GM23248 (cell line): Measurements from ENCODE around the gene SMC4. TPM values are rescaled to one million over a fixed set of nuclear protein-coding genes. Genes with fewer than 3 reads are reported as not detected.
A peak's percentile ranks its signal among the peaks of the same experiment; 100 is the strongest.
"Not testable (repeated sequence)": the region's sequence is repeated elsewhere in the genome, so short reads cannot be mapped to it uniquely, and the experiment has no call there.

ENCODE experiments used
- DNase-seq: peaks from one replicate; pipeline ENCODE4 v3.0.0-alpha.2; 2015
- H2AFZ ChIP-seq: fragments of 200-600 bp; sonication (generic); 2 replicates; pipeline ENCODE4 v1.6.1; 2016; ENCODE audit warnings: antibody characterized with exemption
- H3F3A ChIP-seq: fragments of 200-600 bp; sonication (generic); 2 replicates; pipeline ENCODE4 v1.6.1; 2016; ENCODE audit warnings: mild to moderate bottlenecking, antibody characterized with exemption, mixed run types; ENCODE audit not compliant: insufficient read depth
- H3K27ac ChIP-seq: fragments of 200-600 bp; sonication (generic); 2 replicates; pipeline ENCODE4 v1.5.1; 2016; ENCODE audit warnings: mild to moderate bottlenecking
- H3K27me3 ChIP-seq: fragments of 200-600 bp; sonication (generic); replicated peaks from 2 replicates; pipeline ENCODE4 v1.6.1; 2016; ENCODE audit warnings: mild to moderate bottlenecking; ENCODE audit not compliant: insufficient read depth
- H3K36me3 ChIP-seq: fragments of 200-600 bp; sonication (generic); 2 replicates; pipeline ENCODE4 v1.6.1; 2016; ENCODE audit warnings: low read depth, mild to moderate bottlenecking
- H3K4me1 ChIP-seq: fragments of 200-600 bp; sonication (generic); 2 replicates; pipeline ENCODE4 v1.6.1; 2016; ENCODE audit warnings: mild to moderate bottlenecking; ENCODE audit not compliant: insufficient read depth
- H3K4me2 ChIP-seq: fragments of 200-600 bp; sonication (generic); one replicate; pipeline ENCODE4 v1.6.1; 2016; ENCODE audit warnings: mild to moderate bottlenecking; ENCODE audit not compliant: unreplicated experiment
- H3K4me3 ChIP-seq: fragments of 200-600 bp; sonication (generic); 2 replicates; pipeline ENCODE4 v1.5.1; 2016; ENCODE audit warnings: mild to moderate bottlenecking
- H3K79me2 ChIP-seq: fragments of 200-600 bp; sonication (generic); 2 replicates; pipeline ENCODE4 v1.6.1; 2016; ENCODE audit warnings: mild to moderate bottlenecking; ENCODE audit not compliant: insufficient read depth
- H3K9ac ChIP-seq: fragments of 200-600 bp; sonication (generic); 2 replicates; pipeline ENCODE4 v1.6.1; 2016; ENCODE audit warnings: mild to moderate bottlenecking
- H3K9me2 ChIP-seq: fragments of 200-600 bp; sonication (generic); 2 replicates; pipeline ENCODE4 v1.6.1; 2016; ENCODE audit warnings: mixed run types, mild to moderate bottlenecking, moderate library complexity; ENCODE audit not compliant: insufficient read depth
- H3K9me3 ChIP-seq: fragments of 200-600 bp; sonication (generic); one replicate; pipeline ENCODE4 v1.6.1; 2017; ENCODE audit warnings: low read depth
- H4K20me1 ChIP-seq: fragments of 200-600 bp; sonication (generic); 2 replicates; pipeline ENCODE4 v1.6.0; 2016; ENCODE audit not compliant: insufficient read depth
- EZH2 ChIP-seq: fragments of 200-600 bp; sonication (generic); IDR thresholded peaks from 2 replicates; pipeline ENCODE4 v1.6.1; 2018; ENCODE audit warnings: antibody characterized with exemption, mild to moderate bottlenecking; ENCODE audit not compliant: insufficient read depth, poor library complexity, severe bottlenecking
- EZH2phosphoT487 ChIP-seq: fragments of 200-600 bp; sonication (generic); IDR thresholded peaks from 2 replicates; pipeline ENCODE4 v1.6.1; 2018; ENCODE audit warnings: antibody characterized with exemption, moderate library complexity, mild to moderate bottlenecking, low read depth; ENCODE audit not compliant: insufficient read depth
- WGBS, 2 experiments: methylation state at CpG; one replicate each; pipeline ENCODE4 v1.1.6; 2015 to 2017; ENCODE audit warnings: low lambda C conversion rate in 2 of 2, low coverage in 1 of 2; ENCODE audit errors: missing lambda C conversion rate in 2 of 2; 5-methylcytosine and 5-hydroxymethylcytosine counted together
- in situ Hi-C: fragments of 300-500 bp; cut with MboI; formaldehyde crosslinking; loops from 2 replicates; pipeline ENCODE4 v1.15.0; 2020
- polyA plus RNA-seq: library from polyadenylated mRNA; unstranded; fragments of >200 nt; fragmentation: Nextera tagmentation; extraction: Ambion mirVana; gene quantifications from 2 replicates; pipeline ENCODE4 v1.2.1, GENCODE V29; 2016
- total RNA-seq: library from RNA; depleted of rRNA; stranded (reverse); fragments of >200 nt; shearing (Covaris generic); gene quantifications from 2 replicates; pipeline ENCODE4 v1.2.3, GENCODE V29; 2014

Gene SMC4
- total and polyA plus RNA-seq, 2 experiments from 2014 or later: 69.7 to 73.6 TPM

- H4K20me1 ChIP-seq: no peaks in the 10 kb centered on the region
- in situ Hi-C loops: no loop called here
- TF ChIP-seq EZH2 (no peak), EZH2phosphoT487 (no peak)
- peak overlapping the region; percentile 78 for H3K27ac ChIP-seq
- H3K9me2 ChIP-seq: no peaks in the 10 kb centered on the region
- H2AFZ ChIP-seq: peak overlapping the region; percentile 92
- WGBS, 2 experiments: 20 to 28% methylated on average over 3 of the region's 3 CpGs
- H3K9me3 ChIP-seq: no peaks in the 10 kb centered on the region
- peak overlapping the region; percentile 81 for H3K9ac ChIP-seq
- no peaks in the 10 kb centered on the region for H3K27me3 ChIP-seq
- H3K4me1 ChIP-seq: peaks cover 37% of the 10 kb centered on the region
- H3K79me2 ChIP-seq: peaks cover 31% of the 10 kb centered on the region
- H3K36me3 ChIP-seq: no peaks in the 10 kb centered on the region
- peak overlapping the region; percentile 83 for H3K4me3 ChIP-seq
- peak overlapping the region; percentile 75 for H3K4me2 ChIP-seq
- peaks cover 14% of the 10 kb centered on the region for H3F3A ChIP-seq
- peak; percentile 89 for DNase-seq
Measured at GRCh38 chr3:160450846-160451245, 51.4 kb downstream of the SMC4 start.

DNA sequence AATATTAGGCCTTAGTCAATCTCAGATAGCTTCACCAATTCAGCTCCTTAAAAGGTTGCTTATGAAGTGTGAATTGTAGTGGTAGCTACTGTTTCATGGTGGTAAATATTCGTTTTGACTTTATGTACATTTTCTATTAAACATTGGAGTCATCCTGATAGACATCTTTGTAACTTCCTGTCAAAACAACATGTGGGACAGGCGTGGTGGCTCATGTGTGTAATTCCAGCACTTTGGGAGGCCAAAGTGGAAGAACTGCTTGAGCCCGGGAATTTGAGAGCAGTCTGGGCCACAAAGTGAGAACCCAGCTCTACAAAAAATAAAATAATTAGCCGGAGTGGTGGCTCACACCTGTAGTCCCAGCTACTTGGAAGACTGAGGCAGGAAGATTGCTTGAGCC lies 52.2 kb downstream of the SMC4 start:
- H4K20me1 ChIP-seq: no peaks in the 10 kb centered on the region
- H3F3A ChIP-seq: peaks cover 14% of the 10 kb centered on the region
- peaks cover 23% of the 10 kb centered on the region for H3K79me2 ChIP-seq
- H3K4me3 ChIP-seq: no peak overlapping the region
- H3K27ac ChIP-seq: no peak overlapping the region
- H3K27me3 ChIP-seq: no peaks in the 10 kb centered on the region
- H3K9me2 ChIP-seq: no peaks in the 10 kb centered on the region
- WGBS, 2 experiments: 59 to 67% methylated on average over 4 of the region's 4 CpGs
- TF ChIP-seq EZH2: no peak
- TF ChIP-seq EZH2phosphoT487: no peak
- DNase-seq: no peak
- in situ Hi-C loops: no loop called here
- peaks cover 37% of the 10 kb centered on the region for H3K4me1 ChIP-seq
- H2AFZ ChIP-seq: 0 out of 2 replicates have a peak overlapping the region, but pooled peaks have one; percentile 9
- H3K36me3 ChIP-seq: no peaks in the 10 kb centered on the region
- H3K4me2 ChIP-seq: no peak overlapping the region
- no peaks in the 10 kb centered on the region for H3K9me3 ChIP-seq
- no peak overlapping the region for H3K9ac ChIP-seq

- H3K27ac ChIP-seq, H3K36me3 ChIP-seq, H2AFZ ChIP-seq, H3K9ac ChIP-seq, H3K9me3 ChIP-seq, H3K4me2 ChIP-seq, DNase-seq, H3K27me3 ChIP-seq, H4K20me1 ChIP-seq, H3K9me2 ChIP-seq, in situ Hi-C loops, H3K4me3 ChIP-seq: not testable (repeated sequence)
- Histone ChIP-seq H3K79me2 (peaks cover 17% of the 10 kb centered on the region), H3K4me1 (peaks cover 31% of the 10 kb centered on the region), H3F3A (peaks cover 14% of the 10 kb centered on the region)
- 96 to 97% methylated on average over 10 to 19 of the region's 19 CpGs for WGBS, 2 experiments
Measured at GRCh38 chr3:160452251-160452650, 52.8 kb downstream of the SMC4 start.

- H3K9me2 ChIP-seq: no peaks in the 10 kb centered on the region
- TF ChIP-seq EZH2: no peak
- TF ChIP-seq EZH2phosphoT487: no peak
- H3K9ac ChIP-seq: no peak overlapping the region
- no peaks in the 10 kb centered on the region for H3K9me3 ChIP-seq
- no peak overlapping the region for H3K27ac ChIP-seq
- WGBS, 2 experiments: 21 to 26% methylated on average over 1 of the region's 1 CpG
- H3F3A ChIP-seq: peaks cover 8% of the 10 kb centered on the region
- H3K4me3 ChIP-seq: no peak overlapping the region
- H3K4me2 ChIP-seq: no peak overlapping the region
- H3K79me2 ChIP-seq: no peaks in the 10 kb centered on the region
- H4K20me1 ChIP-seq: no peaks in the 10 kb centered on the region
- H3K36me3 ChIP-seq: no peaks in the 10 kb centered on the region
- H2AFZ ChIP-seq: peak overlapping the region; percentile 57; the same call in 1 of the 2 replicates
- in situ Hi-C loops: no loop called here
- H3K4me1 ChIP-seq: peaks cover 18% of the 10 kb centered on the region
- no peak for DNase-seq
- H3K27me3 ChIP-seq: no peaks in the 10 kb centered on the region
Measured at GRCh38 chr3:160454995-160455394, 55.5 kb downstream of the SMC4 start.

GRCh38 chr3:160455846-160456245 lies 56.4 kb downstream of the SMC4 start:
- H3K4me3 ChIP-seq: no peak overlapping the region
- H4K20me1 ChIP-seq: no peaks in the 10 kb centered on the region
- H3K9me2 ChIP-seq: no peaks in the 10 kb centered on the region
- H3K4me2 ChIP-seq: no peak overlapping the region
- H3K27ac ChIP-seq: no peak overlapping the region
- peaks cover 10% of the 10 kb centered on the region for H3K4me1 ChIP-seq
- DNase-seq: no peak
- no peaks in the 10 kb centered on the region for H3K27me3 ChIP-seq
- H3K9ac ChIP-seq: no peak overlapping the region
- no peaks in the 10 kb centered on the region for H3K36me3 ChIP-seq
- H2AFZ ChIP-seq: no peak overlapping the region
- no peak for TF ChIP-seq EZH2phosphoT487
- TF ChIP-seq EZH2: no peak
- H3F3A ChIP-seq: no peaks in the 10 kb centered on the region; the same call in 1 of the 2 replicates
- in situ Hi-C loops: no loop called here
- WGBS, 2 experiments: 96 to 99% methylated on average over 3 of the region's 3 CpGs
- no peaks in the 10 kb centered on the region for H3K79me2 ChIP-seq
- no peaks in the 10 kb centered on the region for H3K9me3 ChIP-seq
